ENCODE measurements around the gene RNH1. TPM values are rescaled to one million over a fixed set of nuclear protein-coding genes. Genes with fewer than 3 reads are reported as not detected.
A peak's percentile ranks its signal among the peaks of the same experiment; 100 is the strongest.

Gene RNH1
- total RNA-seq, 5 donors from 2014 or later (not counting 1 experiment from before 2014, with no cell fraction given) = 126 to 141 (median 131) TPM

DNA sequence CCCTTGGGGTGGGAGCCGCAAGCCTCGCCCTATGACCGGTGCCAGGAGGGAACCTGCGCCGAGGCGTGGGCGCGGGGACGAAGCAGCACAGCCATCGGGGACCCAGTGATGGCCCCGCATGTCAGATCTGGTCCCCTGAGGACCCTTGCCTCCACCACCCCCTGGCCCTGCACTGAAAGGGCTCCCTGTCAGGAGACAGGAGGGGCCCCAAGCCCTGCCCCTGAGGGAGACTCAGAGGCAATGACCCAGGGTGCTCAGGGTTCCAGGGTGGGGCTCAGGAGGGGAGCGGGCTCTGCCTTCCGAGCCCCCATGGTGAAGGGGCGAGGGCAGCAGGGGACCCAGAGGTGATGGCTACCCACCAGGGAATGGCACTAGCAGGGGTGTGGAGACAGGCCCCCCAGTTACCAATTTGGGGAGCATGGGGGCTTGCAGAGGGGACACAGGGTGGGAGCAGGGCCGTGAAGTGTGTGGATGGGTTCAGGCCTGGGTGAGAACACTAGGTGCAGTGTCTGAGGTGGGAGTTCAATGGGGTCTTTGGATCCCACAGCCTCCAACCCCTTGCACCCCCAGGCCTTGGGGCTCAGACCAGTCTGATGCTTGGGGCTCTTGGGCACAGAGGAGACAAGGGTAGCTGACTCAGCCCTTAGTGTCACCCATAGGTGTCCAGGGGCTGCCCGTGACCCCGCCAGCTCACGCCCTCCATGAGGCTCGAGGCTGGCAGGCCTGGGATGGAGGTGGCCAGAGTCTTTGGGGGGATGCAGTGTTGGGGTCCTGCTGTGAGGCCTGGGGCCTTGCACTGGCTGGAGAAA, 30.8 kb upstream of the RNH1 start:
- Histone ChIP-seq H3K36me3 (ENCODE audit: control insufficient read depth in 2 of 2, extremely low read depth in 1 of 2, insufficient read depth in 1 of 2, low read length in 1 of 2) (peaks cover 4 to 10% of the 10 kb centered on the region in 2 donors), H3K27ac (ENCODE audit: low read length) (peak overlapping the region; percentile 89), H3K4me3 (ENCODE audit: control insufficient read depth in 1 of 2, extremely low read depth in 1 of 2, low read length in 1 of 2) (peak overlapping the region; percentile 49 to 53), H3K9me3 (no peaks in the 10 kb centered on the region), H3K4me1 (ENCODE audit: control insufficient read depth in 1 of 2, extremely low read depth in 1 of 2, insufficient read depth in 2 of 2, low read length in 2 of 2) (peaks cover 11 to 48% of the 10 kb centered on the region in 2 experiments), H3K27me3 (replicated peaks in 1 of 2; ENCODE audit: control insufficient read depth in 2 of 2, extremely low read depth in 1 of 2, insufficient read depth in 2 of 2, low read length in 1 of 2) (no peaks in the 10 kb centered on the region)
- 21% methylated on average over 12 of the region's 19 CpGs for WGBS (ENCODE audit: insufficient coverage)
- ATAC-seq (replicated peaks in 1 of 4) (no peak), DNase-seq (peak in 1 of 35 experiments; percentile 4)
- ChIA-PET CTCF (interaction anchor here in 1 of 2 donors (0.8 kb wide), 1 partner anchor 66 kb away, joined by 3 read pairs; no protein-coding TSS in a partner anchor), POLR2A (no interaction called here)
- no peaks in the 10 kb centered on the region for H3K9me3 Mint-ChIP-seq
- H3K4me1 Mint-ChIP-seq = peaks cover 5 to 27% (median 23%) of the 10 kb centered on the region in 3 donors
- H3K36me3 Mint-ChIP-seq = no peaks in the 10 kb centered on the region
- H3K4me3 Mint-ChIP-seq = peak overlapping the region; percentile 54 to 91 (median 68)
- H3K27me3 Mint-ChIP-seq = no peaks in the 10 kb centered on the region
- peak overlapping the region; percentile 74 to 78 for H3K27ac Mint-ChIP-seq

DNA sequence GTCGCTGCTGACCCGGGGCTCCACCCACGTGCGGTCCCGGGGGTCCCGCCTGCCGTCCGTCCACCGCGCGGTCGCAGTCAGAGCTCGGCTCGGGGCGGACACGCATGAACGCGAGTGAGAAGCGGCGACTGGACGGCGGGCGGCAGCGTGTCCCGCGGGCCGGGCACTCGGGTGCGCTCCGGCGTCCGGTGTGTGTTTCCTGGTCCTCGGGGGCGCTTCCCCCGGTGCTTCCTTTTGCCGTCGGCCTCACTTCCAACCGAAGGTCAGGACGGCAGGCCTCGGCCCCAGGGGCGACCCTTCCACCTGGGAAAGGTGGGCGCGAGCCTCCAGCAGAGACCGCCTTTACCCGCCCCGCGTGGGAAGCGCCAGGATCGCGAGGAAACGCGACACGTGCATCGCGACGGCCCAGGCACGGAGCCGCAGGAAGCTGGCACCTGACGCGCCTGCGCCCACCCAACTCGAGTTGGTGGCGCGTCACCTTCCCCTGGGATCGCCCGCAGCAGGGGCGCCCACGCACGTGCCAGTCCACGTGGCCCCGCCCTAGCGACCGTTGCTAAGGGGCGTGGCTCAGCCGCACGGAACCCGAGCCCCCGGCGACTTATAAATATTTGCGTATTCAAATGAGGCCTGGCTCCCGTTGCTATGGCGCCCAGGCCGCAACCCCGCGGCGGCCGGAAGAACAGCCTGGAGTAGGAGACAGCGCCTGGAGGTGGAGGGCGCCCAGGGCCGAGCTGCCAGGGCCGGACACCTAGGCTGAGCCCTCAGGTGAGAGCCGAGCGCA, 30.0 kb upstream of the RNH1 start, which contains the start of gene LRRC56:
TSS of gene LRRC56 (plus strand) at position 687 of the 781 bp plus-strand sequence. CDS start 3,158 bp downstream, outside the sequence.
- Histone ChIP-seq H3K9me3 (no peaks in the 10 kb centered on the region), H3K4me3 (ENCODE audit: control insufficient read depth in 1 of 2, extremely low read depth in 1 of 2, low read length in 1 of 2) (peak within 1 kb of the TSS; percentile 49 to 53), H3K27ac (ENCODE audit: low read length) (peak within 1 kb of the TSS; percentile 89), H3K36me3 (ENCODE audit: control insufficient read depth in 2 of 2, extremely low read depth in 1 of 2, insufficient read depth in 1 of 2, low read length in 1 of 2) (peaks cover 4 to 18% of the 10 kb centered on the region in 2 donors), H3K27me3 (replicated peaks in 1 of 2; ENCODE audit: control insufficient read depth in 2 of 2, extremely low read depth in 1 of 2, insufficient read depth in 2 of 2, low read length in 1 of 2) (no peaks in the 10 kb centered on the region), H3K4me1 (ENCODE audit: control insufficient read depth in 1 of 2, extremely low read depth in 1 of 2, insufficient read depth in 2 of 2, low read length in 2 of 2) (peaks cover 11 to 48% of the 10 kb centered on the region in 2 experiments)
- Mint-ChIP-seq H3K4me3 (peak within 1 kb of the TSS; percentile 86 to 94 (median 91)), H3K27ac (peak within 1 kb of the TSS; percentile 96 to 97), H3K27me3 (no peaks in the 10 kb centered on the region), H3K9me3 (no peaks in the 10 kb centered on the region), H3K36me3 (peaks cover 4% of the 10 kb centered on the region), H3K4me1 (peaks cover 5 to 27% (median 23%) of the 10 kb centered on the region in 3 donors)
- under 1% methylated on average over 93 of the region's 93 CpGs for WGBS (ENCODE audit: insufficient coverage)
- ChIA-PET CTCF (interaction anchor here in 1 of 2 donors (0.8 kb wide), 1 partner anchor 66 kb away, joined by 3 read pairs; no protein-coding TSS in a partner anchor), POLR2A (interaction anchor here in 1 of 2 donors (0.6 kb wide), 1 partner anchor 219 kb away, joined by 3 read pairs; no protein-coding TSS in a partner anchor)
- DNase-seq = peak; percentile 67 to 96 (median 82)
- ATAC-seq (replicated peaks in 1 of 4) = peak; percentile 15 to 49 (median 25)

DNA sequence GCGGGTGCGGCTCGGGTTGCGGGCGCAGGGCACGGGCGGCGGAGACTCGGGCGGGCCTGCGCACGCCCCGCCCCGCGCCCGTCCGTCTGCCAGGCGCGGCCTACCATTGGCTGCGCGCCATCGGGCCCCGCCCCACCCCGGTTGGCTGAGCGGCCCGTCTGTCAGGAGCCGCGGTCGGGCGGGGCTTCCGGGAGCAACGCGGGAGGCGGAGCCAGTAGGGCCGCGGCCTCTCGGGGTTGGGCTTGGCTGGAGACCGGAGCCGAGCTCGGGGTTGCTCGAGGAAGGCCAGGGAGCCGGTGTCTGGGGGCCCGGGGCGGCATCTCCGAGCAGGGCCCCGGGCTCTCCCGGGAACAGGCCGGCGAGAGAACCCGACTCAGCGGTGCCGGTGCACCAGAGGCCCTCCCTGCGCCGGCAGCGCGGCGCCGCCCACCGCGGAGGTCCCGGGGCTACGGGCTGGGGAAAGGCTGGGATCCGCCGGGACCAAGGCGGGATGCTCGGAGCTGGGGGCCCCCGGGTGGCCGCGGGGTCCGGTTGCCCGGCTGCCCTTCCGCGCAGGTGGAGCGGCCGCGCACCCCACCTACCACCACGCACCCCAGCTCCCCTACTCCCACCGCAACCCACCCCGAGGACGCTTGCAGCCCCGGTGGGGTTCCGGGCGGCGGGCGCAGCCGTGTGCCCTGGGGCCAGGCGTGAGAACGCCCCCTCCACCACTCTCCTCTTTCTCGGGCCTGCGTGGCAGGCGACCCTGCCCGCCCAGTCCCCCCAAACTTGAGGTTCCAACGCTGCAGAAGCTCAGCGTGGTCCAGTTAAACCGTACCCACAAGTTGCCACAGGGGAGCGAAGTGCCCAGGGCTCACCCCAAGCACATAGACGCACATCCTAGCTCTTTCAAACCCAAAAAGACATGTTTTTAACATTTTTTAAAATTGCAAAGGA, 28.7 kb upstream of the RNH1 start, which contains the start of gene HRAS:
TSS of gene HRAS (minus strand) at position 58 of the 936 bp plus-strand sequence.
- peaks cover 8 to 23% of the 10 kb centered on the region in 2 donors for H3K36me3 ChIP-seq (ENCODE audit: control insufficient read depth in 2 of 2, extremely low read depth in 1 of 2, insufficient read depth in 1 of 2, low read length in 1 of 2)
- Mint-ChIP-seq H3K9me3 (no peaks in the 10 kb centered on the region), H3K36me3 (peaks cover 6% of the 10 kb centered on the region), H3K4me1 (peaks cover 5 to 29% (median 23%) of the 10 kb centered on the region in 3 donors), H3K27ac (peak within 1 kb of the TSS; percentile 96 to 97), H3K4me3 (peak within 1 kb of the TSS; percentile 86 to 94 (median 91)), H3K27me3 (no peaks in the 10 kb centered on the region)
- CTCF ChIA-PET = interaction anchor here in 1 of 2 donors (0.6 to 1.1 kb wide), 2 partner anchors 186 to 270 kb away, joined by 3 to 4 read pairs; no protein-coding TSS in a partner anchor
- peak within 1 kb of the TSS; percentile 89 for H3K27ac ChIP-seq (ENCODE audit: low read length)
- WGBS (ENCODE audit: insufficient coverage) = under 1% methylated on average over 94 of the region's 97 CpGs
- peak; percentile 78 to 98 (median 93) for DNase-seq
- H3K9me3 ChIP-seq = no peaks in the 10 kb centered on the region
- ATAC-seq (replicated peaks in 1 of 4) = peak; percentile 84 to 90 (median 86)
- POLR2A ChIA-PET = interaction anchor here (0.6 to 1.0 kb wide), 2 partner anchors 304 to 329 kb away, joined by 3 to 7 read pairs; partner anchors contain the start of genes BET1L (in 1 of the 2) and RIC8A (in 1 of the 2)
- peaks cover 11 to 48% of the 10 kb centered on the region in 2 experiments for H3K4me1 ChIP-seq (ENCODE audit: control insufficient read depth in 1 of 2, extremely low read depth in 1 of 2, insufficient read depth in 2 of 2, low read length in 2 of 2)
- no peaks in the 10 kb centered on the region for H3K27me3 ChIP-seq (replicated peaks in 1 of 2; ENCODE audit: control insufficient read depth in 2 of 2, extremely low read depth in 1 of 2, insufficient read depth in 2 of 2, low read length in 1 of 2)
- H3K4me3 ChIP-seq (ENCODE audit: control insufficient read depth in 1 of 2, extremely low read depth in 1 of 2, low read length in 1 of 2) = peak within 1 kb of the TSS; percentile 65 to 67

DNA sequence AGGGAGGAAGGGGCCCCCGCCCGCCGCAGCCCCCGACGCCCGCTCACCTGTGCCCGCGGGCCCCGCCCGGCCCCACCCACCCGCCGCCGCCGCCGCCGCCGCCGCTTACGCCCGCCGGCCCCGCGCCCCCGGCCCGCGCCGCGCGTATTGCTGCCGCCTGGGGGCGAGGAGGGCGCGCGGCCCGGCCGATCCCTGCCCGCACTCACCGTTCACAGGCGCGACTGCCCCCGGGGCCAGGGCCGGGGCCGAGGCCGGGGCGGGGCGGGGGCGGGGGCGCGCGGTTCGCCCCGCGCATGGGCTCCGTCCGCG, 28.1 kb upstream of the RNH1 start:
- ChIA-PET POLR2A (interaction anchor here in 1 of 2 donors (0.6 kb wide), 1 partner anchor 132 kb away, joined by 3 read pairs; no protein-coding TSS in a partner anchor), CTCF (no interaction called here)
- no peak overlapping the region for H3K27ac Mint-ChIP-seq
- Histone ChIP-seq H3K27me3 (replicated peaks in 1 of 2; ENCODE audit: control insufficient read depth in 2 of 2, extremely low read depth in 1 of 2, insufficient read depth in 2 of 2, low read length in 1 of 2) (no peaks in the 10 kb centered on the region), H3K36me3 (ENCODE audit: control insufficient read depth in 2 of 2, extremely low read depth in 1 of 2, insufficient read depth in 1 of 2, low read length in 1 of 2) (peaks cover 8 to 23% of the 10 kb centered on the region in 2 donors), H3K9me3 (no peaks in the 10 kb centered on the region), H3K4me1 (ENCODE audit: control insufficient read depth in 1 of 2, extremely low read depth in 1 of 2, insufficient read depth in 2 of 2, low read length in 2 of 2) (peaks cover 11 to 48% of the 10 kb centered on the region in 2 experiments), H3K4me3 (ENCODE audit: control insufficient read depth in 1 of 2, extremely low read depth in 1 of 2, low read length in 1 of 2) (no peak overlapping the region), H3K27ac (ENCODE audit: low read length) (no peak overlapping the region)
- H3K36me3 Mint-ChIP-seq = peaks cover 6% of the 10 kb centered on the region
- H3K27me3 Mint-ChIP-seq = no peaks in the 10 kb centered on the region
- H3K4me3 Mint-ChIP-seq = peak overlapping the region in 1 of 3 donors; percentile 64
- WGBS (ENCODE audit: insufficient coverage) = under 1% methylated on average over 46 of the region's 56 CpGs
- peaks cover 5 to 29% (median 23%) of the 10 kb centered on the region in 3 donors for H3K4me1 Mint-ChIP-seq
- peak in 3 of 4 experiments; percentile 26 to 28 (median 26) for ATAC-seq (replicated peaks in 1 of 4)
- peak in 1 of 35 experiments; percentile 33 for DNase-seq
- H3K9me3 Mint-ChIP-seq = no peaks in the 10 kb centered on the region

DNA sequence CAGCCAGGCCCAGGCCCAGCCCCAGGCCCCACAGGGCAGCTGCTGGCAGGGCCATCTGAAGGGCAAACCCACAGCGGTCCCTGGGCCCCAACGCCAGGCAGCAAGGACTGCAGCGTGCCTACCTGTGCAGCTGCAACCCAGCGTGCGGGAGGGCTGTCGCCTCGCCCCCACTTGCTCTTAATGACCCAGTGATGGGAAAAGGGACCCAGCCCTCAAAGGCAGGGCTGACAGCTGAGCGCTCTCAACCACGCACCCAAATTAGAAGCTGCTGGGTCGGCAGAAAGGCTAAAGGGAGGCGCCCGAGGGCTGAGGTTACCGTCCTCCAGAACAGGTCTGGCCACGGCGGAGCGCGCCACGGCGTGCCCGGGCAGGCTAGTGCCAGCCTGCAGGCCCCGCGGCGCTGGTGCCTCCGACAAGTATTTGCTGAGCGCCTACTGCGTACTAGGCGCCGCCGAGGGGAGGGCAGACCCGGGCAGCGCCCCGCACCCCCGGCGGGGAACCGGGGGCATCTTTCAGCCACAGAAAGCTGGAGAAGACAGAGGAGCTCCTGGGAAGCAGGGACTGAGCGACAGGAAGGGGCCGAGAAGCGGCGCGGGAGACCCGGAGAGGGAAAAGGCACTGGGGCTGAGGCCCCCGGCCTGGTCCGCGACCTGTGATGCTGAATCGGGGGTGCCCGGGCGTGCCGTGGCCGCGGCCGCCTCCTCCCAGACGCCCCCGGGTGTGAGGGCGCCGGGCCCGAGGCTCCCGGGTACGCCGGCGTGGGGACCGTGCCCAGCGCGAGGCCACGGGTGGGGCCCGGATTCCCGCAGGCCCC, 27.6 kb upstream of the RNH1 start:
- H3K27me3 Mint-ChIP-seq = no peaks in the 10 kb centered on the region
- no peaks in the 10 kb centered on the region for H3K27me3 ChIP-seq (replicated peaks in 1 of 2; ENCODE audit: control insufficient read depth in 2 of 2, extremely low read depth in 1 of 2, insufficient read depth in 2 of 2, low read length in 1 of 2)
- H3K4me3 Mint-ChIP-seq = peak overlapping the region; percentile 64 to 69 (median 68)
- no peak overlapping the region for H3K27ac Mint-ChIP-seq
- peak in 1 of 4 experiments; percentile 11 for ATAC-seq (replicated peaks in 1 of 4)
- WGBS (ENCODE audit: insufficient coverage) = 9% methylated on average over 53 of the region's 66 CpGs
- no peak overlapping the region for H3K27ac ChIP-seq (ENCODE audit: low read length)
- peak in 7 of 35 experiments; percentile 20 to 49 (median 30) for DNase-seq
- ChIA-PET CTCF (interaction anchor here in 1 of 2 donors (1.2 kb wide), 1 partner anchor 16 kb away, joined by 3 read pairs; no protein-coding TSS in a partner anchor), POLR2A (interaction anchor here in 1 of 2 donors (0.6 kb wide), 1 partner anchor 132 kb away, joined by 3 read pairs; no protein-coding TSS in a partner anchor)
- H3K36me3 ChIP-seq (ENCODE audit: control insufficient read depth in 2 of 2, extremely low read depth in 1 of 2, insufficient read depth in 1 of 2, low read length in 1 of 2) = peaks cover 11 to 25% of the 10 kb centered on the region in 2 donors
- no peaks in the 10 kb centered on the region for H3K9me3 ChIP-seq
- peaks cover 11 to 48% of the 10 kb centered on the region in 2 experiments for H3K4me1 ChIP-seq (ENCODE audit: control insufficient read depth in 1 of 2, extremely low read depth in 1 of 2, insufficient read depth in 2 of 2, low read length in 2 of 2)
- peak overlapping the region; percentile 65 to 67 for H3K4me3 ChIP-seq (ENCODE audit: control insufficient read depth in 1 of 2, extremely low read depth in 1 of 2, low read length in 1 of 2)
- H3K9me3 Mint-ChIP-seq = no peaks in the 10 kb centered on the region
- peaks cover 6% of the 10 kb centered on the region for H3K36me3 Mint-ChIP-seq
- H3K4me1 Mint-ChIP-seq = peaks cover 5 to 29% (median 23%) of the 10 kb centered on the region in 3 donors

Data from T-cell (primary cell).